Nephron (organoid): ENCODE results near the gene UTY.

Experiments used
- H3K27ac Mint-ChIP-seq, 3 experiments: 2 replicates each; pipeline ENCODE4 v1.8.0; 2020; ENCODE audit warnings: mixed read lengths in 3 of 3, mild to moderate bottlenecking in 2 of 3, moderate library complexity in 1 of 3
- H3K27me3 Mint-ChIP-seq: 2 replicates; pipeline ENCODE4 v1.8.0; 2021; ENCODE audit warnings: low read depth, mild to moderate bottlenecking, moderate library complexity, mixed read lengths
- H3K36me3 Mint-ChIP-seq: 2 replicates; pipeline ENCODE4 v1.8.0; 2020; ENCODE audit warnings: low read depth, mixed read lengths
- H3K4me1 Mint-ChIP-seq: 2 replicates; pipeline ENCODE4 v1.8.0; 2020; ENCODE audit warnings: mixed read lengths
- H3K4me3 Mint-ChIP-seq, 3 experiments: 2 replicates each; pipeline ENCODE4 v1.8.0; 2020; ENCODE audit warnings: mild to moderate bottlenecking in 3 of 3, mixed read lengths in 3 of 3, moderate library complexity in 2 of 3
- H3K9me3 Mint-ChIP-seq: 2 replicates; pipeline ENCODE4 v1.8.0; 2020; ENCODE audit warnings: mixed read lengths
- TF ChIP-seq, protein P1 (sequence below), 3 experiments: fragments of 200-600 bp; sonication (generic); IDR thresholded peaks; one replicate each; pipeline ENCODE4 v1.5.0; 2021; ENCODE audit warnings: antibody characterized with exemption in 3 of 3; ENCODE audit not compliant: unreplicated experiment in 3 of 3

Gene UTY

DNA sequence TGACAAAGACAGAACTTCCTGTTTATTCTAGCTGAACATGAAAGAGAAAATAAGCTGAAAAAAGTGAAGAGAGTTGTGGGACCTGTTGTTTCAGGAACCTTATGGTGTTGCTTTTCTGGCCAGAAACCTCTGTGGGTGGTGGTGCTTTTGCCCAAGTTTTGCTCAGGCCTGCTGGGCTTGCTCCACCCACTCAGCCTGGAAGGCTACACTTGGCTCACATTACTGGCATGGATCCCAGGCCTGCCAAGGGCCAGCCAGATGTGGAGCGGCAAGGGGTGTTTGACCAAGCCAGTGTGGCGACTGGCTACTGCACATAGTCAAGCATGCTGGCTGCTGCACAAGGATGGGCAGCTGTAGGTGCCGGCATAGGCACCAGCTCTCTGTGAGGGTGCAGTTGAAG lies 245.9 kb downstream of the UTY start:
- Mint-ChIP-seq H3K27me3 (no peaks in the 10 kb centered on the region), H3K4me3 (no peak overlapping the region), H3K27ac (no peak overlapping the region), H3K36me3 (no peaks in the 10 kb centered on the region), H3K9me3 (no peaks in the 10 kb centered on the region), H3K4me1 (no peaks in the 10 kb centered on the region)
- TF ChIP-seq, protein P1, sequence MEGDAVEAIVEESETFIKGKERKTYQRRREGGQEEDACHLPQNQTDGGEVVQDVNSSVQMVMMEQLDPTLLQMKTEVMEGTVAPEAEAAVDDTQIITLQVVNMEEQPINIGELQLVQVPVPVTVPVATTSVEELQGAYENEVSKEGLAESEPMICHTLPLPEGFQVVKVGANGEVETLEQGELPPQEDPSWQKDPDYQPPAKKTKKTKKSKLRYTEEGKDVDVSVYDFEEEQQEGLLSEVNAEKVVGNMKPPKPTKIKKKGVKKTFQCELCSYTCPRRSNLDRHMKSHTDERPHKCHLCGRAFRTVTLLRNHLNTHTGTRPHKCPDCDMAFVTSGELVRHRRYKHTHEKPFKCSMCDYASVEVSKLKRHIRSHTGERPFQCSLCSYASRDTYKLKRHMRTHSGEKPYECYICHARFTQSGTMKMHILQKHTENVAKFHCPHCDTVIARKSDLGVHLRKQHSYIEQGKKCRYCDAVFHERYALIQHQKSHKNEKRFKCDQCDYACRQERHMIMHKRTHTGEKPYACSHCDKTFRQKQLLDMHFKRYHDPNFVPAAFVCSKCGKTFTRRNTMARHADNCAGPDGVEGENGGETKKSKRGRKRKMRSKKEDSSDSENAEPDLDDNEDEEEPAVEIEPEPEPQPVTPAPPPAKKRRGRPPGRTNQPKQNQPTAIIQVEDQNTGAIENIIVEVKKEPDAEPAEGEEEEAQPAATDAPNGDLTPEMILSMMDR (IDR thresholded peaks at IDR 0.05; ENCODE audit: unreplicated experiment in 3 of 3) = no peak

DNA sequence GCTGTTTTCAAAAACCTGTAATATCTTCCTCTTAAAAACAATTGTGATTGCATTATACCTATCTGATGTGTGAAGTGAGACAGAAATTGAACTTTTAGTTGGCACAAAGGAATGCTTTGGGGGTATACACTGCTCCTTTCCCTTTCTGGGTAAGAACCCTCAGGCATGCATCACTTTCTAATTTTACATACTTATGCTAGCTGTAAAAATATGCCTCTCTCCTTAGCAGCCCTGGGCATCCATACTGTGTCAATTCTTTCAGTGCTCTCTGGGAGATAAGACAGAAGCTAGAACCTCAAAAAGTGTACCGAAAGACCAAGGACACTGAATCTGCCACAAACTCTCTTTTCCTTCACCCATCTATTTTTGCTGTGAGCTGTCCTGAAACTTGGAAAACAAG lies 246.7 kb downstream of the UTY start:
- H3K36me3 Mint-ChIP-seq = no peaks in the 10 kb centered on the region
- no peaks in the 10 kb centered on the region for H3K4me1 Mint-ChIP-seq
- no peak overlapping the region for H3K27ac Mint-ChIP-seq
- H3K27me3 Mint-ChIP-seq = no peaks in the 10 kb centered on the region
- TF ChIP-seq, protein P1 (IDR thresholded peaks at IDR 0.05; ENCODE audit: unreplicated experiment in 3 of 3) = no peak
- no peak overlapping the region for H3K4me3 Mint-ChIP-seq
- no peaks in the 10 kb centered on the region for H3K9me3 Mint-ChIP-seq

DNA sequence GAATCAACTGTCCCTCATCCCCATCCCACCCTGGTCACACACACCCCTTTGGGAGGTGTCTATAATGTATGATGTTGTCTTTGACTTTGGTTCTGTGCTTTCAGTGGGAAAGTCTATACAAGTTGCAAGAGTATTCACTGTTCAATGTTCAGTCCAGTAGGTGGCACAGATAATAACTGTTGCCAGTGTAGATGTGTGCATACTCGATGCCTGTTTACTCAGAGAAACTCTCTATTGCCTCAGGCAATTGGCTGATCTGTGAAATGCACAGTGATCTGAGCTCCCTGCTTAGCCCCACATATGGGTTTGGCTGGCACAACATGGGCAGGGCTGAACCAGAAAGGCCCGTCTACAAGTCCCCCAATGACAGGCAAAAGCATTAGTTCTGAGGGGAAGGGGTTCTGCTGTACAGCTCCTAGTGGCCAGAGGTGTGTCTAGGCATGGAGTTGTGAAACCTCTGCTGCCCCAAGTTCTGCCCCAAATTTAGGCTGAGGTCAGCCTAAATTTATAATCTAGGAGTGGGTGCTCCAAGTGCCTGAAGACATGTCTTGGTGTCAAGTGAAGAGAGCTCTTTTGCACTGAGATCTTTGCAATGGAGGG lies 252.4 kb downstream of the UTY start:
- Mint-ChIP-seq H3K27me3 (no peaks in the 10 kb centered on the region), H3K36me3 (no peaks in the 10 kb centered on the region), H3K4me3 (no peak overlapping the region), H3K4me1 (no peaks in the 10 kb centered on the region), H3K9me3 (no peaks in the 10 kb centered on the region), H3K27ac (no peak overlapping the region)
- TF ChIP-seq, protein P1 (IDR thresholded peaks at IDR 0.05; ENCODE audit: unreplicated experiment in 3 of 3) = no peak

DNA sequence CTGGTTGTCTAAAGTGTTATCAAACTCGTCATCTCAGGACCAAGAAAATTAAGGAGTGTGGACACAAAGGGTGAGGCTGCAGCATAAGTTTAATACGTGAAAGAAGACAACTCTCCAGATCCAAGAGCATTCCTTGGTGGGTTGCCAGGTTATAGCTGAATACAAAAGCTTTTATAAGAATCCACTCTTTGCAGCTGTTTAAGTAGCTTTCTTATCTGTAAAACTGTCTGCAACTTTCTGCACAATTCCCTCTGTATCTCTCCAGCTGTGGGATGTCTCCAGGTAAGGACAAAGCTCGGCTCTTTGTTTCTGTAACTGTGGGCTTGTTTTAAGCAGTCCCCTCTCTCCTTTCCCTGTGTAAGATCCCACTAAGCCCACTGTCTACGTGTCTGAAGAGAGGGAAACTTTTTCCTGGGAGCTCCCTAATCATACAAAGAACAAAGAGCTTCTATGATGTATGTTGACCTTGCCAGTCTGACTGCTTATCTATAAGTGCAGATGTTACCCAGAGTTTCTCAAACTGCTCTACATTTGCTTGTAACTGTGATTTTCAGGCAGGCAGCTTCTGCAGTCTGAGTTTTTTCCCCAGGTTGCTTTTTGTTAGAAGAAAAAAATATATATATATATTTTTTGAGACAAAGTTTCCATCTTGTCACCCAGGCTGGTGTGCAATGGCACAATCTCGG lies 268.7 kb downstream of the UTY start:
- no peak overlapping the region for H3K4me3 Mint-ChIP-seq
- H3K4me1 Mint-ChIP-seq = no peaks in the 10 kb centered on the region
- TF ChIP-seq, protein P1 (IDR thresholded peaks at IDR 0.05; ENCODE audit: unreplicated experiment in 3 of 3) = no peak
- H3K27ac Mint-ChIP-seq = no peak overlapping the region
- H3K27me3 Mint-ChIP-seq = no peaks in the 10 kb centered on the region
- no peaks in the 10 kb centered on the region for H3K9me3 Mint-ChIP-seq
- H3K36me3 Mint-ChIP-seq = no peaks in the 10 kb centered on the region

DNA sequence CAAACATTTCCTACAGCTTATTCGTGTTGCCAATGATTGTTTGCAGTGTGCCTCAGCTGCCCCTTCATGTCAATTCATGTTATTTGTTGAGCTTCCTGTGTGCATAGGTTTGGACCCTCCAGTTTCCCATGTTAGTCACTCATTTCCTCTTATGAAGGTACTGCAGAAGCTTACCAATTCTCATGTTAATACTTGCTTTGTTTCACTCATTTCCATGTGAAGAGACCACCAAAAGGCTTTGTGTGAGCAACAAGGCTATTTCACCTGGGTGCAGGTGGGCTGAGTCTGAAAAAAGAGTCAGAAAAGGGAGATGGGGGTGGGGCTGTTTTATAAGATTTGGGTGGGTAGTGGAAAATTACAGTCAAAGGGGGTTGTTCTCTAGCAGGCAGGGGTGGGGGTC lies 274.6 kb downstream of the UTY start:
- Mint-ChIP-seq H3K4me1 (no peaks in the 10 kb centered on the region), H3K27me3 (no peaks in the 10 kb centered on the region), H3K4me3 (no peak overlapping the region), H3K36me3 (no peaks in the 10 kb centered on the region), H3K27ac (no peak overlapping the region), H3K9me3 (no peaks in the 10 kb centered on the region)
- TF ChIP-seq, protein P1 (IDR thresholded peaks at IDR 0.05; ENCODE audit: unreplicated experiment in 3 of 3) = no peak
